A549 treated with CORT108297 at 1 μM for 4 hours (cell line): ENCODE measurements around the gene MYO1A. TPM values are rescaled to one million over a fixed set of nuclear protein-coding genes. Genes with fewer than 3 reads are reported as not detected.

Experiments used
- total RNA-seq: library from RNA; stranded (reverse); fragments of 200-300 nt; extraction: Qiagen RNA extraction; gene quantifications from 5 replicates; pipeline ENCODE4 v1.2.3, GENCODE V29; 2022

Gene MYO1A
- 0.09 to 0.41 TPM (median 0.22 TPM) in 5 replicates for total RNA-seq

DNA sequence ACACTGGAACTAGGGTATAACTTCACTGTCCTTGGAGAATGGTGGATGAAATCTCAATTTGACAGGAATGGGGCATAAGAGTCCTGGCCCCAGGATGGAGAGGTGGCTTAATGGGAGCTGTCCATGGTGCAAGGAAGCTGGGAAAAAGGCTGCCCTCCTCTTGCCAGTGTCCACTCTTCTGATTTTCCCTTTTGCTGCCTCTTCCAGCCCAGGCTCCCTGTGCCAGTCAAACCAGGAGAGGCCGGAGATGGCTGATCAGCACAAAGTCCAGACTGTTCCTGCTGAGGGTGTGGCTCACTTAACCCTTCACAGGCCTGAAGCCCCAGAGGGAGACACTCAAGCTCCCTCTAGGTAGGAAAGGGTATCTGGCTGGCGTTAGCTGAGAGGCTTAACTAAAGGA lies at the start of gene MYO1A:
Gene MYO1A, minus strand, starts transcription at position 240 of the 400 bp plus-strand sequence. CDS start 1,806 bp downstream, outside the sequence.

GRCh38 chr12:57088354-57089270 lies 38.7 kb upstream of the MYO1A start, which contains the start of gene NAB2:
TSS of gene NAB2 (plus strand) at chr12:57089114. CDS start at chr12:57089272, 158 bp downstream.

GRCh38 chr12:57078519-57079404 lies 28.8 kb upstream of the MYO1A start, which contains the start of gene NEMP1:
TSS of gene NEMP1 (minus strand) at chr12:57078791. CDS start at chr12:57078745, 46 bp downstream.

GRCh38 chr12:57016348-57016747 lies 33.6 kb downstream of the MYO1A start, which contains the start of gene TAC3:
TSS of gene TAC3 (minus strand) at chr12:57016529. CDS start at chr12:57015797, 732 bp downstream.

DNA sequence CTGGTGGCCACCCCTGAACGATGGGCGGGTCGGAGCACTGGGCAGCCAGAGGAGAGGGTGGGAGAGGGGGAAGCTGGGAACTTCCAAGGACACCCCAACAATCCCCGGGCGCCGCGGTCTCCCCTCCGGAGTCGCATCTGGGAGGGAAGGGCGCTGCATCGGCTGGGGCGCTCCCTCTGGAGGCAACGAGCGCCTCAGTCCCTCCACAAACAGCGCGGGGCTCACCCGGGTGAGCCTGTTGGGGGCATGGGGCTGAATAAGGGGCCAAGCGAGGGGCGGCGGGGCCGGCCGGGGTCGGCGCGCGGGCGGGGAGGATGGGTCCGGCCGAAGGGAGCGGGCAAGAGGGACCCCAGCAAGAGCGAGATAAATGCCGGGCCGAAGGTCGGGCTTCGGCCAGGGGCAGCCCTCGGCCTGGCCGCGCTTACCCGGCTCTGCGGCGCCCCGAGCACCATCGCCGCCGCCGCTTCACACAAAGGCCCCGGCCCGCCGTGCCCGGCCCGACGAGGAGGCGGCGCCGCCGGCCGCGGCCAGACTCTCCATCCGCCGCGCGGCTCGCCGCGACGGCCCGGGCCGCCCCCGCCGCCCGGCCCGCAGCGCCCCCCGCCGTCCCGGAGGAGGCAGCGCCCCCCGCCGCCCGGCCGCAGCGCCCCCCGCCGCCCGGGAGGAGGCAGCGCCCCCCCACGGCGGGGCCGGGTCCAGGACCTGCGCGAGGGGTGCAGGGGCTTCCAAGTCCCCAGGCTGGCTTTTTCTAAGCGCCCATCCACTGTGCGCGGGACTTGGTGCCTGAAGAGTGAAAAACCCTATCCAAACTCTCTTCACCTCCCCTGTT lies 43.7 kb downstream of the MYO1A start, which contains the start of gene ZBTB39:
Gene ZBTB39, minus strand, starts transcription at position 567 of the 829 bp plus-strand sequence. CDS start 1,629 bp downstream, outside the sequence.

Other genes starting within 250 kb of the MYO1A start
- not detected in 5 replicates for gene SDR9C7, start 115.7 kb downstream of the MYO1A start, total RNA-seq
- gene RDH16, start 92.5 kb downstream of the MYO1A start, total RNA-seq = 0.05 to 0.18 TPM (median 0.10 TPM) in 5 replicates
- gene ZBTB39, start 43.6 kb downstream of the MYO1A start, total RNA-seq = 4.0 to 6.0 TPM (median 5.1 TPM) in 5 replicates
- gene TAC3, start 33.6 kb downstream of the MYO1A start, total RNA-seq = 0.11 to 0.20 TPM (median 0.13 TPM) in 3 of 5 replicates, not detected in the others
- gene NEMP1, start 28.7 kb upstream of the MYO1A start, total RNA-seq = 14.5 to 17.2 TPM (median 17.0 TPM) in 5 replicates
- gene NAB2, start 39.0 kb upstream of the MYO1A start, total RNA-seq = 12.4 to 21.4 TPM (median 19.1 TPM) in 5 replicates
- gene STAT6, start 61.2 kb upstream of the MYO1A start, total RNA-seq = 42.7 to 55.1 TPM (median 54.2 TPM) in 5 replicates
- 15.9 to 22.7 TPM (median 18.3 TPM) in 5 replicates for gene LRP1, start 78.4 kb upstream of the MYO1A start, total RNA-seq
- not detected in 5 replicates for gene LRP1-AS, start 97.5 kb upstream of the MYO1A start, total RNA-seq
- gene NXPH4, start 166.7 kb upstream of the MYO1A start, total RNA-seq = 4.1 to 6.2 TPM (median 5.4 TPM) in 5 replicates
- 123 to 141 TPM (median 136 TPM) in 5 replicates for gene SHMT2, start 179.6 kb upstream of the MYO1A start, total RNA-seq
- 0.33 to 0.47 TPM (median 0.42 TPM) in 5 replicates for gene STAC3, start 201.1 kb upstream of the MYO1A start, total RNA-seq